Measurements from ENCODE around the gene PPP2R1B. TPM values are rescaled to one million over a fixed set of nuclear protein-coding genes. Genes with fewer than 3 reads are reported as not detected.
A peak's percentile ranks its signal among the peaks of the same experiment; 100 is the strongest.

Gene PPP2R1B
- total and polyA plus RNA-seq, 2 donors (not counting 1 experiment from before 2014, with no cell fraction given): 8.2 to 37.0 TPM

DNA sequence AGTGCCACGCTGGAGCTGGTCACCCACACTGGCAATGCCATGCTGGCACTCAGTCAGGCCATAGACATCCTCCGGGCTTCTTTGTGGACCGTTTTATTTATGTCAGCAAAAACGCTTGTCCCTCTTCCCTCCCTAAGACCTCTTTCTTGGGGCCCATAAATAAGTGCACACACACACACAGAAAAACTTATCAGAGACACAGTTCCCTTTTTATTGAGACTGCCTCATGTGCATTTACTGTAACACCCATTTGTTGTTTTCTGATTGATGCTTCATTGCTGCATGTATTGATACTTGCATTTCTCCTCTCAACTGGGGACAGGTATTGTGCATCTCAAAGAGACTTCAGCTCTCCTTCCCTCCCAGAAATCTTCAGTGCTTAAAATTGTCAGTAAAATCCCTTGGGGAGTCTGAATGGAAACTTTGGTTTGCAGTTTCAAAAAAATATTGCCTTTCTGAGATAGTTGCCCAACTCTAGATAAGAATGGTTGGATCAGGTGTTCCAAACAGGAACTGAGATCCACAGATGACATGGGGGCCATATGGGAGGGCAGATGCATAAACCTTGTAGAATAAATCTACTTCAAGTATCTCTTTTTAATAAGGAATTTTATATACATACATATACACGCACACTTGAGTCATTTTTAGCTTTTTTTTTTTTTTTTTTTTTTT, 50.9 kb downstream of the PPP2R1B start:
- no peaks in the 10 kb centered on the region for H3K9me3 Mint-ChIP-seq (ENCODE audit: insufficient read depth)
- H3K27ac ChIP-seq (ENCODE audit: low read length in 2 of 2): no peak overlapping the region
- H3K4me2 ChIP-seq (replicated peaks; ENCODE audit: low read depth, low read length, poor library complexity, severe bottlenecking): no peak overlapping the region
- ATAC-seq (ENCODE audit: low read depth) (no peak), DNase-seq (no peak)
- H3K4me3 Mint-ChIP-seq: no peak overlapping the region
- peaks cover 23% of the 10 kb centered on the region for H3K4me1 Mint-ChIP-seq
- H3K27me3 ChIP-seq (replicated peaks in 1 of 4; ENCODE audit: control extremely low read depth in 1 of 4, control insufficient read depth in 3 of 4, insufficient read depth in 4 of 4, low read length in 3 of 4): no peaks in the 10 kb centered on the region
- ChIA-PET POLR2A (interaction anchor here (0.6 kb wide), 1 partner anchor 120 kb away, joined by 6 read pairs; no protein-coding TSS in a partner anchor), CTCF (no interaction called here)
- no peaks in the 10 kb centered on the region for H3K27me3 Mint-ChIP-seq
- H3K9ac ChIP-seq (ENCODE audit: low read length): no peak overlapping the region
- no peak overlapping the region for H3K4me3 ChIP-seq (ENCODE audit: control extremely low read depth in 1 of 5, extremely low read depth in 1 of 5, insufficient read depth in 1 of 5, low read depth in 2 of 5, low read length in 4 of 5)
- H3K4me1 ChIP-seq (ENCODE audit: control insufficient read depth in 2 of 2, insufficient read depth in 2 of 2, low read length in 2 of 2): peaks cover 13% of the 10 kb centered on the region in 2 donors
- intact Hi-C loops (cut with micrococcal nuclease): no loop called here
- TF ChIP-seq EZH2 (IDR thresholded peaks at IDR 0.05; ENCODE audit: borderline replicate concordance, insufficient read depth, low read depth, low read length, poor library complexity, severe bottlenecking): no peak
- TF ChIP-seq, protein P1, sequence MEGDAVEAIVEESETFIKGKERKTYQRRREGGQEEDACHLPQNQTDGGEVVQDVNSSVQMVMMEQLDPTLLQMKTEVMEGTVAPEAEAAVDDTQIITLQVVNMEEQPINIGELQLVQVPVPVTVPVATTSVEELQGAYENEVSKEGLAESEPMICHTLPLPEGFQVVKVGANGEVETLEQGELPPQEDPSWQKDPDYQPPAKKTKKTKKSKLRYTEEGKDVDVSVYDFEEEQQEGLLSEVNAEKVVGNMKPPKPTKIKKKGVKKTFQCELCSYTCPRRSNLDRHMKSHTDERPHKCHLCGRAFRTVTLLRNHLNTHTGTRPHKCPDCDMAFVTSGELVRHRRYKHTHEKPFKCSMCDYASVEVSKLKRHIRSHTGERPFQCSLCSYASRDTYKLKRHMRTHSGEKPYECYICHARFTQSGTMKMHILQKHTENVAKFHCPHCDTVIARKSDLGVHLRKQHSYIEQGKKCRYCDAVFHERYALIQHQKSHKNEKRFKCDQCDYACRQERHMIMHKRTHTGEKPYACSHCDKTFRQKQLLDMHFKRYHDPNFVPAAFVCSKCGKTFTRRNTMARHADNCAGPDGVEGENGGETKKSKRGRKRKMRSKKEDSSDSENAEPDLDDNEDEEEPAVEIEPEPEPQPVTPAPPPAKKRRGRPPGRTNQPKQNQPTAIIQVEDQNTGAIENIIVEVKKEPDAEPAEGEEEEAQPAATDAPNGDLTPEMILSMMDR (IDR thresholded peaks at IDR 0.05): no peak
- H3K9me3 ChIP-seq (ENCODE audit: control extremely low read depth in 1 of 3, control insufficient read depth in 2 of 3, insufficient read depth in 1 of 3, low read length in 2 of 3): no peaks in the 10 kb centered on the region
- H3K36me3 ChIP-seq (replicated peaks in 1 of 2; ENCODE audit: control extremely low read depth in 1 of 2, control insufficient read depth in 1 of 2, extremely low read depth in 1 of 2, insufficient read depth in 2 of 2, low read length in 1 of 2): peaks cover 13 to 34% of the 10 kb centered on the region in 2 experiments
- no peaks in the 10 kb centered on the region for H4K20me1 ChIP-seq (ENCODE audit: control insufficient read depth, insufficient read depth, low read length, poor library complexity, severe bottlenecking)
- no peaks in the 10 kb centered on the region for H3K79me2 ChIP-seq (ENCODE audit: control insufficient read depth, insufficient read depth, low read length)
- 44% methylated on average over 4 of the region's 5 CpGs for WGBS (ENCODE audit: insufficient coverage)
- no peak overlapping the region for H2AFZ ChIP-seq (ENCODE audit: insufficient read depth, low read depth, low read length, poor library complexity, severe bottlenecking)
- H3K27ac Mint-ChIP-seq: peak overlapping the region; percentile 12

DNA sequence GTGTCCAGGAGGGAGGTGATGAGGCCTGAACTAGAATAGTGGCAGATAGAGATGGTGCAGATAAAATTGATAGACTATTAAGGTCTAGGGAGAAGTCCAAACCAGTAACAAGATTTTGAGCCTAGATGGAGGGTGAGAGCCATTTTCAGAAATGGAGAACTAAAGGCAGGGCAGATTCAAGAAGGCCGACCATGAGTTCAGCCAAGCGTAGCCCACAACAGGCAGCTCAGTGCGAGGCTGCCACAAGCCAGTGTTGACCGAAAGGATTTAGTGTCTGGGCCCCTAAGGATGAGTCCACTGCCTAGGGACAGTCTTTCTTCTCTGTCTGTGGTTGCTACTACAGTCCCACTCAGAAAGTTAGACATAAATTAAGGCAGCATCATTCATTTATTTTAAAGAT, 51.7 kb downstream of the PPP2R1B start:
- Histone ChIP-seq H4K20me1 (ENCODE audit: control insufficient read depth, insufficient read depth, low read length, poor library complexity, severe bottlenecking) (no peaks in the 10 kb centered on the region), H3K9me3 (ENCODE audit: control extremely low read depth in 1 of 3, control insufficient read depth in 2 of 3, insufficient read depth in 1 of 3, low read length in 2 of 3) (no peaks in the 10 kb centered on the region), H3K27me3 (replicated peaks in 1 of 4; ENCODE audit: control extremely low read depth in 1 of 4, control insufficient read depth in 3 of 4, insufficient read depth in 4 of 4, low read length in 3 of 4) (no peaks in the 10 kb centered on the region), H2AFZ (ENCODE audit: insufficient read depth, low read depth, low read length, poor library complexity, severe bottlenecking) (no peak overlapping the region), H3K9ac (ENCODE audit: low read length) (no peak overlapping the region), H3K79me2 (ENCODE audit: control insufficient read depth, insufficient read depth, low read length) (no peaks in the 10 kb centered on the region), H3K27ac (ENCODE audit: low read length in 2 of 2) (no peak overlapping the region), H3K4me2 (replicated peaks; ENCODE audit: low read depth, low read length, poor library complexity, severe bottlenecking) (no peak overlapping the region), H3K36me3 (replicated peaks in 1 of 2; ENCODE audit: control extremely low read depth in 1 of 2, control insufficient read depth in 1 of 2, extremely low read depth in 1 of 2, insufficient read depth in 2 of 2, low read length in 1 of 2) (peaks cover 8 to 28% of the 10 kb centered on the region in 2 experiments), H3K4me3 (ENCODE audit: control extremely low read depth in 1 of 5, extremely low read depth in 1 of 5, insufficient read depth in 1 of 5, low read depth in 2 of 5, low read length in 4 of 5) (no peak overlapping the region), H3K4me1 (ENCODE audit: control insufficient read depth in 2 of 2, insufficient read depth in 2 of 2, low read length in 2 of 2) (peaks cover 13% of the 10 kb centered on the region in 2 donors)
- peaks cover 23% of the 10 kb centered on the region for H3K4me1 Mint-ChIP-seq
- TF ChIP-seq EZH2 (IDR thresholded peaks at IDR 0.05; ENCODE audit: borderline replicate concordance, insufficient read depth, low read depth, low read length, poor library complexity, severe bottlenecking): no peak
- TF ChIP-seq, protein P1 (IDR thresholded peaks at IDR 0.05): no peak
- no peak for DNase-seq
- ChIA-PET CTCF (no interaction called here), POLR2A (no interaction called here)
- intact Hi-C loops (cut with micrococcal nuclease): no loop called here
- H3K4me3 Mint-ChIP-seq: no peak overlapping the region
- WGBS (ENCODE audit: insufficient coverage): 26% methylated on average over 4 of the region's 4 CpGs
- no peak for ATAC-seq (ENCODE audit: low read depth)
- no peaks in the 10 kb centered on the region for H3K27me3 Mint-ChIP-seq
- H3K9me3 Mint-ChIP-seq (ENCODE audit: insufficient read depth): no peaks in the 10 kb centered on the region
- no peak overlapping the region for H3K27ac Mint-ChIP-seq
